Measurements from ENCODE around the gene ADGRD1.
"Not testable (repeated sequence)": the region's sequence is repeated elsewhere in the genome, so short reads cannot be mapped to it uniquely, and the experiment has no call there.

ADGRD1 gene

GRCh38 chr12:130983328-130984017, 29.8 kb downstream of the ADGRD1 start:
- in situ Hi-C loops (cut with HindIII; ENCODE audit: low sequenced_read_pairs): no loop called here

DNA sequence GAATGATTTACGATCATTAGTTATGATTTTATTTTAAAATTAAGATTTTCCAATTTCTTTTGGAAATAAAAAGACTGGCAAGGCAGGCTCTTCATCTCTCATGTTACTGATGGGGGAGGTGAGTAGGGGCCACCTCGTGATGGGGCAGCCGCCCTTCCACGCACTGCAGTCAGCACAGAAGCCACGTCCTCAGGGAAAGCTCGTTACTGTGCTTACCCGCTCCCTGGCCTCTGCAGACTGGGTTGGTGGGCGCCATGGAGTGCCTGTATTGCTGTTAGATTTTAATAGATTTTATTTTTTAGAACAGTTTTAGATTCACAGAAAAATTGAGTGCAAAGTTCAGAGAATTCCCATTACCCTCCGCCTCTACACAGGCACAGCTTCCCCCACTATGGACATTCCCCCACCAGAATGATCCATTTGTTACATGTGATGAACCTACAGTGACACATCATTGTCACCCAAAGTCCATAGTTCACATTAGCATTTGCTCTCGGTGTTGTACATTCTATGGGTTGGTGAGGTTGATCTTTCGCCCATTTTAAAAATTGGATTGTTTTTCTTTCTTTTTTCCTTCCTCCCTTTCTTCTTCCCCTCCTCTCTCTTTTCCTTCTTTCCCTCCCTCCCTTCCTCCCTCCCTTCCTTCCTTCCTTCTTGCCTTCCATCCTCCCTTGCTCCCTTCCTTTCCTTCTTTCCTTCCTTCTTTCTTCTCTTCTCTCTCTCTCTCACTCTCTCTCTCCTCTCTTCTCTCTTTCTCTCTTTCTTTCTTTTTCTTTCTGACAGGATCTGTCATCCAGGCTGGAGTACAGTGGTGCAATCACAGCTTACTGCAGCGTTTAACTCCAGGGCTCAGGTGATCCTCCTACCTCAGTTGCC, 30.7 kb downstream of the ADGRD1 start:
- in situ Hi-C loops (cut with HindIII; ENCODE audit: low sequenced_read_pairs): no loop called here

DNA sequence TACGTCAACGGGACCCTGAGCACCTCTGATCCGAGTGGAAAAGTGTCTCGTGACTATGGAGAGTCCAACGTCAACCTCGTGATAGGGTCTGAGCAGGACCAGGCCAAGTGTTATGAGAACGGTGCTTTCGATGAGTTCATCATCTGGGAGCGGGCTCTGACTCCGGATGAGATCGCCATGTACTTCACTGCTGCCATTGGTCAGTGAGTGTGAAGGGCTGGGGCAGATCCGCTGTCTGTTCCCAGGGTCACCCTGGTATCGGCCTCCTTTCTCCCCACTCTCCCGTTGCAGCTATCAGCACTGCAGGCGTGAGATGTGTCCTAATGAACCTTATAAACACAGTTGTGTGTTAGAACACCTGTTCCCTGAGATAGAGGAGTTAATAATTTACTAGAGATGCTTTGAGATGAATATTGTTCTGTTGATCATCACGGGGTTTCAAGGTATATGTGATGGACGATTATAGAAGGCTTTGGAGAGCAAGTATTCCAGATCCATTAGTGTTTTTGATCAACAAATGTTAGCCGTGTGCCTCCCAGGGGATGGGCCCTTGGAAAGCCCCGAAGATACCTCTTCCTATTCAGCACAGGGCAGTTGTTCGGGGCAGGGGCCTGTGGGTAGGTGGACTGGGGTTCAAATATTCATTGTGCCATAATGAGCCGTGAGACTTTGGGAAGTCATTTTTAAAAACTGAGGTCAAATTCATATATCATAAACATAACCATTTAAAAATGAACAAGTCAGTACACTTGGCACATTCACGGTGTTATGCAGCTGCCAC, 33.6 kb downstream of the ADGRD1 start:
- in situ Hi-C loops (cut with HindIII; ENCODE audit: low sequenced_read_pairs): no loop called here

DNA sequence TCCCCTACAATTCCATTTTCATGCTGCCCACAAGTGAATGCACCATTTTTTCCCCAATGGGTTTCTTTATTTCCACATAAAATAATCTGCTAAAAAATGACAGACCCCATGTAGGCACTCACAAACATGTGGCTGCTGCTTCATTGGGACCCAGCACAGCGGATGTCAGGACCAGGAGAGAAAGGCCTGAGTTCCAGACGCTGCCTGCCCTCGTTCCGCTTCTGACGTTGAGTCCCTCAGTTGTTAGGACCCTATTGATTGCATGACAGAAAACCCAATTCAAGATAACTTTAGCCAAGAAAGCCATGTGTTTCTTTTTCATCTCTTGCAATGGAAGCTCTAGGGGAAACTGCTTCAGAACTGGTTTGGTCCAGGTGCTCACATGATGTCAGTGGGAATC, 34.6 kb downstream of the ADGRD1 start:
- in situ Hi-C loops (cut with HindIII; ENCODE audit: low sequenced_read_pairs): no loop called here

DNA sequence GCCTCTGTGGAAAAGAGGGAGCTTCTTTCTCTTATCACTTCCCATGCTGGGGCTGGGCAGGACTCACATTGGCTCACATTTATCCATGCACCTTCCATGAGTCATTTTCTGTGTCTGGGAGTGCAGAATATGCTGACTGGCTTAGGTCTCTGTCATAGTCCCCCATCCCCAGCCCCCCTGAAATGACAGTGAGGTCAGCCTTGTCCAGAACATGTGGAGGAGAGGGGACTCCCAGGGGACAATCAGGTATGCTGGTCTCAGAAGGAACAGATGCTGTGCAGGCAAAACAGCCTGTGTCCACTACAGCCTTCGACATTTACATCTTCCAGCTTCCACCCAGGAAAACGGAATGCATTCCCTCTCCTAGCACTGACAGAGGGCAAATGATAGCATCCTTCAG, 35.0 kb downstream of the ADGRD1 start:
- in situ Hi-C loops (cut with HindIII; ENCODE audit: low sequenced_read_pairs): no loop called here

- in situ Hi-C loops (cut with HindIII; ENCODE audit: low sequenced_read_pairs): no loop called here
These were observed 35.7 kb downstream of the ADGRD1 start for GRCh38 chr12:130989391-130989790.

- in situ Hi-C loops (cut with HindIII; ENCODE audit: low sequenced_read_pairs): no loop called here
These were observed 36.3 kb downstream of the ADGRD1 start for GRCh38 chr12:130990034-130990433.

DNA sequence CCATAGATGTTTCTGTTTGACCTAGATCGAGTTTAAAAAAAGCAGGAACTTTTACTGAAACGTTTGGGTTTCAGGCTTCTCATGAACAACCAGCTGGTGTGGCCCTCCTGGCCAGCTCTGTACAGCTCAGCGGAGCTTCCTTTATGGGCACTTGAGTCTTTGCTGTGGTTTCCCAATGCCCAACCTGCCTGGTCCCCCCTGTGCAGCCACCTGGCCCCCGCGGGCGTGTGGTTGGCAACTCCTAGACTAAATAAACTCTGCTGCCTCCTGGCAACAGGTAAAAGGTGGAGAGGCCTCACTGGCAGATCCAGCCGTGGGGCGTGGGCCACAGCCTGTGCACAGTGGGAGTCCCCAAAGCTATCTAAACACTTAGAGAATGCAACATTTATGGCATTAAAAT, 38.7 kb downstream of the ADGRD1 start:
- in situ Hi-C loops (cut with HindIII; ENCODE audit: low sequenced_read_pairs): no loop called here

DNA sequence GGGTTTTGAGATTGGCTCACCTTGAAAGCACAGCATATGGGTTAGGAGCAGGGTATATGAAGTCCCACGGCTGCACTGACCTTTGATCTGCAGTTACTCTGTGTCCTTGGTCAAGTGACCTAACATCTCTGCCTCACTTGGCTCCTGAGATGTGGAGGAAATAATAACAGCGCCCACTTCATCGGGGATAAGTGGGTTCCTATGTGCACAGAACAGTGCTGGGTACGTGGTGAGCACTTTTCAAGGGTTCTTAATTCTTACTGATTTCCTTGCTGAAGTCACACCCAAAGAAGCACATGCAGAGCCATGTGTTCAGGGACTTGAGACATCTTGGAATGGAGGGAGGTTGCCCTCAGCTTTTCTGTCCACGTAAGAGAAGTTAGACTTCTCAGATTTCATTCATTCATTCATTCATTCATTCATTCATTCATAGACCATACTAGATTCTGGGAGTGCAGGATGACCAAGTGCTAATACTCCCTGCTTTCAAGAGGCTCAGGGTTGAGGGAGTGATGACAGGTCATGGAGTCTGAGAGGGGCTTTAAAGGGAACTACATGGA, 39.4 kb downstream of the ADGRD1 start:
- in situ Hi-C loops (cut with HindIII; ENCODE audit: low sequenced_read_pairs): no loop called here

DNA sequence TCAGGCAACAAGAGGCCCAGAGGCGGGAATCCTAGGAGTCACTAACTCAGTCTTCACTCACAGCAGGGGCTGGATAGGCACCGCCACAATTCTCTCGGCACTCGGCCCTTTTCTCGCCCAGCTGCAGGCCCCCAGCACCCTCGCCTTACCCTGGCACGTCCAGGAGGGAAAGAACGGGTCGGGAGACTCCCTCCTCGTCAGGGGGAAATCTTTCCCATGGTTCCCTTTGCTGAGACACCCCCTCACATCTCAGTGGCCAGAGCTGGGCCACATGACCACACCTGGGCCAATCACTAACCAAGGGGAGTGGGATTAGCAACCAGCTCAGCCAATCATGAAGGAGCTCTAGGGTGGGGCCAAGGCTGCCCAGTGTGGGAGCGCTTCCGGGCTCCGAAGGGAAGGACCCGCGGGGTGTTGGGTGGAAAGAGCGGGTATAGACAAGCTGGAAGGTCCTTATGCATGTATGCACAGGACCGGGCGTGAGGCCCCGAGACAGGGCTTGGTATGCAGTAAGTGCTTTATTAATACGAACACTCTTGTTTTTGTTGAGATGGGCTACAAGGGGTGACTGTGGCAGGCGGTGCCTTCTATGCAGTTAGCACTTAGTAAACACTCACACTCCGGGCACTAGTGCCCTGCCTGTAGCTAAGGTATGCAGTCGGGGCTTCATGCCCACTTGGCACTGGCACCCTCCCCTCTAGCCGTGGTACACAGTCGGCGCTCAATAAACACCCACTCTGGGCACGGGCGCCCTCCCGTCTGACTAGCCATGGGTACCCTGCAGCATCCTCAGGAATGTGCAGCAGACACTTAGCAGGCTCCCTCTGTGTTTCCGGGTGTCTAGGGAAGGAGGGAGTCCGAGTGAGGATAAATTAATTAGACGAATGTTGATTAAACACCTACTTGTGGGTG, 40.3 kb downstream of the ADGRD1 start:
- in situ Hi-C loops (cut with HindIII; ENCODE audit: low sequenced_read_pairs): no loop called here

GRCh38 chr12:130994821-130995375, 41.2 kb downstream of the ADGRD1 start:
- in situ Hi-C loops (cut with HindIII; ENCODE audit: low sequenced_read_pairs): no loop called here

GRCh38 chr12:130995386-130995969, 41.8 kb downstream of the ADGRD1 start:
- in situ Hi-C loops (cut with HindIII; ENCODE audit: low sequenced_read_pairs): not testable (repeated sequence)

DNA sequence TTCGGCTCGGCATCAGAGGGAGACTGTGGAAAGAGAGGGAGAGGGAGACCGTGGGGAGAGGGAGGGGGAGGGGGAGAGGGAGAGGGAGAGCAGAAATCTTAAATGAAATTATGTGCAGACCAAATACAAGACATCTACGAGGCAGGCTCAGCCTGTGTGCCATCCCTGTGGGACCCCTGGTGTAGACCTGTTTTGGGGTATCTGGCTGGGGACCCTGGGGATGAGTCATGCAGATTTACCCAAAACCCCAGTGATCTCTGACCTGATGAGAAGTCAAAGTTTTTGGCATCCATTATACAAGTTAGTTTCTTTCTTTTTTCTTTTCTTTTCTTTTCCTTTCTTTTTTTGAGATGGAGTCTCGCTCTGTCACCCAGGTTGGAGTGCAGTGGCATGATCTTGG, 44.4 kb downstream of the ADGRD1 start:
- in situ Hi-C loops (cut with HindIII; ENCODE audit: low sequenced_read_pairs): no loop called here

- in situ Hi-C loops (cut with HindIII; ENCODE audit: low sequenced_read_pairs): no loop called here
These were observed 46.3 kb downstream of the ADGRD1 start for GRCh38 chr12:131000000-131000486.

- in situ Hi-C loops (cut with HindIII; ENCODE audit: low sequenced_read_pairs): no loop called here
These were observed 47.8 kb downstream of the ADGRD1 start for GRCh38 chr12:131001493-131001892.

DNA sequence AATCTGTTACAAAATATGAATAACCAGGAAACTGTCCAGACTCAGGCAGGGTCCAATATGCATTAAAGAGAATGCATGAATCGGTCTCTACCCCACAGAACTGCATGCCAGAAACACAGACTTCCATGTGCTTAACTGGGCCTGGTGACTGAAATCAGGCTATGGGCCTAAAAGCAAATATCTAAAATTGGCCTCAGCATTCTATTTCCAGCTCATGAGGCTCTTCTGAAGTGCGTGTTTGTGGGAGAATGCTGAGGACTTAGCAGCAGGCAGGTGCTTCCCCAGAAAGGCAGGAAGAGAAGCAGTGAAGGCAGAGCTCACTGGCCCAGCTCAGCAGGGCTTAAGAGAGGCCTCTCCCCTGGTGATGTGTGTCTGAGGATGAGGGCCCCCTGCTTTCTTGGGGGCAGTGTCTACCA, 48.5 kb downstream of the ADGRD1 start:
- in situ Hi-C loops (cut with HindIII; ENCODE audit: low sequenced_read_pairs): no loop called here

- in situ Hi-C loops (cut with HindIII; ENCODE audit: low sequenced_read_pairs): no loop called here
These were observed 49.5 kb downstream of the ADGRD1 start for GRCh38 chr12:131003036-131003715.

DNA sequence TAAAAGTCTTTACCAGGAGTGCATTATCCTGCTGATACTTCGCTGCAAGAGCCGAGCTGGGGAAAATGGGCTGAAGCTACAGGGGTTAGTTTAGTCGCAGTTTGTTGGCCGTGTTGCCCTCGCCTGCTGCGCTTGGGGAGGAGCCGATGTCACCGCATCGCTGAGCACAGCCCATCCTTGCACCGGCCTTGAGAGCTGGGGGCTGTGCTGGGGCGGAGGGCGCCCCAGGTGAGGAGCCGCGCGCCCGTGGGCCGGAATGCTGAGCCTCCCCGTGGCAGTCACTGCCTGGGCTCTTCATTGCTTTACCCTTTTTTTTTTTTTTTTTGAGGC, 50.0 kb downstream of the ADGRD1 start:
- in situ Hi-C loops (cut with HindIII; ENCODE audit: low sequenced_read_pairs): no loop called here

DNA sequence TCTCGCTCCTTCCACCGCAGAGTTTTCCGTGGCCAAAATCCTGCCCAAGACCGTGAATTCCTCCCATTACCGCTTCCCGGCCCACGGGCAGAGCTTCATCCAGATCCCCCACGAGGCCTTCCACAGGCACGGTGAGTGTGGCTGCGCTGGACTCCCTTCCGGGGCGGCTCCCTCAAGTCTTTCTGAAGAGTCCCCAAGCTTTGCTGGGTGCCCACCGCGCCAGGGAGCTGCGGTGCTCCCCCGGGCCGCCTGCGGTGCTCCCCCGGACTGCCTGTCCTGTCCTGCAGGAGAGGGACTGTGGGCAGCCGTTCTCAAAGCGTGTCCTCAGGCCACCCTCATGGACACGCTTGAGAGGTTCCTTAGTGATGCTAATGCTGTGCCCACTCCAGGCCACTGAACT, 50.5 kb downstream of the ADGRD1 start:
- in situ Hi-C loops (cut with HindIII; ENCODE audit: low sequenced_read_pairs): no loop called here
